ENCODE data around the gene NGB. TPM values are rescaled to one million over a fixed set of nuclear protein-coding genes. Genes with fewer than 3 reads are reported as not detected.

The NGB gene
- total and polyA plus RNA-seq, 2 donors (not counting 1 experiment from before 2014, with no cell fraction given): not detected

GRCh38 chr14:77264466-77265186 lies 6.4 kb downstream of the NGB start:
- DNase-seq (no peak), ATAC-seq (ENCODE audit: low read depth) (no peak)
- H3K9me3 Mint-ChIP-seq (ENCODE audit: insufficient read depth): no peaks in the 10 kb centered on the region
- no peaks in the 10 kb centered on the region for H3K36me3 ChIP-seq (replicated peaks in 1 of 2; ENCODE audit: control extremely low read depth in 1 of 2, control insufficient read depth in 1 of 2, extremely low read depth in 1 of 2, insufficient read depth in 2 of 2, low read length in 1 of 2)
- no peak overlapping the region for H3K4me3 ChIP-seq (ENCODE audit: control extremely low read depth in 1 of 5, extremely low read depth in 1 of 5, insufficient read depth in 1 of 5, low read depth in 2 of 5, low read length in 4 of 5)
- H3K27ac Mint-ChIP-seq: no peak overlapping the region
- H4K20me1 ChIP-seq (ENCODE audit: control insufficient read depth, insufficient read depth, low read length, poor library complexity, severe bottlenecking): no peaks in the 10 kb centered on the region
- intact Hi-C loops (cut with micrococcal nuclease): no loop called here
- no peaks in the 10 kb centered on the region for H3K79me2 ChIP-seq (ENCODE audit: control insufficient read depth, insufficient read depth, low read length)
- TF ChIP-seq EZH2 (IDR thresholded peaks at IDR 0.05; ENCODE audit: borderline replicate concordance, insufficient read depth, low read depth, low read length, poor library complexity, severe bottlenecking): no peak
- no peak for TF ChIP-seq CTCF (IDR thresholded peaks at IDR 0.05)
- peaks cover 0 to 5% of the 10 kb centered on the region in 2 donors for H3K4me1 ChIP-seq (ENCODE audit: control insufficient read depth in 2 of 2, insufficient read depth in 2 of 2, low read length in 2 of 2)
- H2AFZ ChIP-seq (ENCODE audit: insufficient read depth, low read depth, low read length, poor library complexity, severe bottlenecking): no peak overlapping the region
- peaks cover 0 to 28% (median 3%) of the 10 kb centered on the region in 4 experiments for H3K27me3 ChIP-seq (replicated peaks in 1 of 4; ENCODE audit: control extremely low read depth in 1 of 4, control insufficient read depth in 3 of 4, insufficient read depth in 4 of 4, low read length in 3 of 4)
- peaks cover 7% of the 10 kb centered on the region for H3K4me1 Mint-ChIP-seq
- H3K9ac ChIP-seq (ENCODE audit: low read length): no peak overlapping the region
- peaks cover 0 to 11% (median 0%) of the 10 kb centered on the region in 3 donors for H3K9me3 ChIP-seq (ENCODE audit: control extremely low read depth in 1 of 3, control insufficient read depth in 2 of 3, insufficient read depth in 1 of 3, low read length in 2 of 3)
- H3K4me3 Mint-ChIP-seq: no peak overlapping the region
- no peak overlapping the region for H3K27ac ChIP-seq (ENCODE audit: low read length in 2 of 2)
- ChIA-PET CTCF (no interaction called here), POLR2A (no interaction called here)
- no peak overlapping the region for H3K4me2 ChIP-seq (replicated peaks; ENCODE audit: low read depth, low read length, poor library complexity, severe bottlenecking)
- peaks cover 19% of the 10 kb centered on the region for H3K27me3 Mint-ChIP-seq
- WGBS (ENCODE audit: insufficient coverage): 80% methylated on average over 15 of the region's 16 CpGs

- no peak for ATAC-seq (ENCODE audit: low read depth)
- no peaks in the 10 kb centered on the region for H3K79me2 ChIP-seq (ENCODE audit: control insufficient read depth, insufficient read depth, low read length)
- POLR2A ChIA-PET: no interaction called here
- no peak for DNase-seq
- H3K27ac Mint-ChIP-seq: no peak overlapping the region
- no peak overlapping the region for H3K27ac ChIP-seq (ENCODE audit: low read length in 2 of 2)
- H3K4me3 ChIP-seq (ENCODE audit: control extremely low read depth in 1 of 5, extremely low read depth in 1 of 5, insufficient read depth in 1 of 5, low read depth in 2 of 5, low read length in 4 of 5): no peak overlapping the region
- H3K36me3 ChIP-seq (replicated peaks in 1 of 2; ENCODE audit: control extremely low read depth in 1 of 2, control insufficient read depth in 1 of 2, extremely low read depth in 1 of 2, insufficient read depth in 2 of 2, low read length in 1 of 2): no peaks in the 10 kb centered on the region
- WGBS (ENCODE audit: insufficient coverage): 23% methylated on average over 10 of the region's 10 CpGs
- no peak overlapping the region for H3K9ac ChIP-seq (ENCODE audit: low read length)
- no peaks in the 10 kb centered on the region for H3K9me3 ChIP-seq (ENCODE audit: control extremely low read depth in 1 of 3, control insufficient read depth in 2 of 3, insufficient read depth in 1 of 3, low read length in 2 of 3)
- H3K9me3 Mint-ChIP-seq (ENCODE audit: insufficient read depth): no peaks in the 10 kb centered on the region
- no peak for TF ChIP-seq EZH2 (IDR thresholded peaks at IDR 0.05; ENCODE audit: borderline replicate concordance, insufficient read depth, low read depth, low read length, poor library complexity, severe bottlenecking)
- no peak for TF ChIP-seq CTCF (IDR thresholded peaks at IDR 0.05)
- CTCF ChIA-PET: no interaction called here
- H2AFZ ChIP-seq (ENCODE audit: insufficient read depth, low read depth, low read length, poor library complexity, severe bottlenecking): no peak overlapping the region
- peaks cover 0 to 5% of the 10 kb centered on the region in 2 donors for H3K4me1 ChIP-seq (ENCODE audit: control insufficient read depth in 2 of 2, insufficient read depth in 2 of 2, low read length in 2 of 2)
- H3K27me3 Mint-ChIP-seq: peaks cover 4% of the 10 kb centered on the region
- intact Hi-C loops (cut with micrococcal nuclease): no loop called here
- H3K4me2 ChIP-seq (replicated peaks; ENCODE audit: low read depth, low read length, poor library complexity, severe bottlenecking): no peak overlapping the region
- no peak overlapping the region for H3K4me3 Mint-ChIP-seq
- peaks cover 5% of the 10 kb centered on the region for H3K4me1 Mint-ChIP-seq
- H4K20me1 ChIP-seq (ENCODE audit: control insufficient read depth, insufficient read depth, low read length, poor library complexity, severe bottlenecking): no peaks in the 10 kb centered on the region
- H3K27me3 ChIP-seq (replicated peaks in 1 of 4; ENCODE audit: control extremely low read depth in 1 of 4, control insufficient read depth in 3 of 4, insufficient read depth in 4 of 4, low read length in 3 of 4): peaks cover 0 to 7% (median 0%) of the 10 kb centered on the region in 4 experiments
These were observed 10.4 kb downstream of the NGB start for GRCh38 chr14:77260631-77261030.

Data from B cell (primary cell).